Measurements from ENCODE around the gene MAPKAPK2. TPM values are rescaled to one million over a fixed set of nuclear protein-coding genes. Genes with fewer than 3 reads are reported as not detected.
A peak's percentile ranks its signal among the peaks of the same experiment; 100 is the strongest.

MAPKAPK2 gene
- total RNA-seq, 6 experiments from 2014 or later: 80.0 to 89.1 (median 86.0) TPM

DNA sequence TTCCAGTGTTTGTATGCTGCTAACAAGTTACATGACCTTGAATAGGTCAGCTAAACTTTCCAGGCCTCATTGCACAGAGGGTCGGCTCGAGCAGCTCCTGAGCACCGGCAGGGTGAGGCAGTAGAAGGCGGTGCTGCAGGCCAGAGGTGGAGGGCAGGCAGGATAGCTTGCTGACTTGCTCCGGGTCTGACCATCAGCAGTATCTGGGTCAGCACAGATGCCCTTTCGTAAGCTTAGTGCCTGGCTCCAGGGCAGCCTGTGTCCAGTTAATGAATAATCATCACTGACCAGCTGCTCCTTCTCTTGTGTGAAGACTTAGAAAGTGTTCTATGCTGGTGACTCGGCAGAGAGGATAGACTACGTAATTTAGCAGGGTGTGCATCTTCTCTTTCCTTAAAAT is 6.9 kb downstream of the MAPKAPK2 start:
- H3K4me1 Mint-ChIP-seq (ENCODE audit: low read depth): peaks cover 96% of the 10 kb centered on the region
- DNase-seq: peak; percentile 10
- peak overlapping the region; percentile 91 for H3K27ac Mint-ChIP-seq
- peaks cover under 1% of the 10 kb centered on the region; the same call in 1 of the 2 replicates for H3K36me3 Mint-ChIP-seq (ENCODE audit: low read depth)
- H3K9me3 Mint-ChIP-seq: no peaks in the 10 kb centered on the region
- H3K27me3 Mint-ChIP-seq (ENCODE audit: insufficient read depth): peaks cover 2% of the 10 kb centered on the region; the same call in 1 of the 2 replicates
- TF ChIP-seq, protein P1, sequence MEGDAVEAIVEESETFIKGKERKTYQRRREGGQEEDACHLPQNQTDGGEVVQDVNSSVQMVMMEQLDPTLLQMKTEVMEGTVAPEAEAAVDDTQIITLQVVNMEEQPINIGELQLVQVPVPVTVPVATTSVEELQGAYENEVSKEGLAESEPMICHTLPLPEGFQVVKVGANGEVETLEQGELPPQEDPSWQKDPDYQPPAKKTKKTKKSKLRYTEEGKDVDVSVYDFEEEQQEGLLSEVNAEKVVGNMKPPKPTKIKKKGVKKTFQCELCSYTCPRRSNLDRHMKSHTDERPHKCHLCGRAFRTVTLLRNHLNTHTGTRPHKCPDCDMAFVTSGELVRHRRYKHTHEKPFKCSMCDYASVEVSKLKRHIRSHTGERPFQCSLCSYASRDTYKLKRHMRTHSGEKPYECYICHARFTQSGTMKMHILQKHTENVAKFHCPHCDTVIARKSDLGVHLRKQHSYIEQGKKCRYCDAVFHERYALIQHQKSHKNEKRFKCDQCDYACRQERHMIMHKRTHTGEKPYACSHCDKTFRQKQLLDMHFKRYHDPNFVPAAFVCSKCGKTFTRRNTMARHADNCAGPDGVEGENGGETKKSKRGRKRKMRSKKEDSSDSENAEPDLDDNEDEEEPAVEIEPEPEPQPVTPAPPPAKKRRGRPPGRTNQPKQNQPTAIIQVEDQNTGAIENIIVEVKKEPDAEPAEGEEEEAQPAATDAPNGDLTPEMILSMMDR (IDR thresholded peaks at IDR 0.05): no peak
- H3K4me3 Mint-ChIP-seq: peak overlapping the region; percentile 73

DNA sequence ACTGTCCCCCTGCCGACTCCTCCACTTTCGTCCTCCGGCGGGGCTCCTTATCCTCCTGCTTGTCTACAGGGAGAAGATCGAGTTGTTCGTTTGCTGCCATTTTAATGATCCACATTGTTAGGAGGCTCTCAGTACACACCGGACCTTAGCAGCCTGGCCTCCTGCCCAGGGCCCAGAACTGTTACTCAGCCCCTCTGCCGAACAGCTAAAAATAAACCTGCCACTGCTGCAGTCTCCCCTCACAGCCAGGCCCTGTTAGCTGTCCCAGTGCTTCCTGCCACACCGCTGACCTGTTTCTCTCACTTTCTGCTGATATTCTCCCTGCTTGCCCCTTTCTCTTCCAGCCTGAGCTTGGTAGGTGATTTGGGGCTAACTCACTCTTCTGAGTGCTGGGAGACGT is 8.3 kb downstream of the MAPKAPK2 start:
- H3K9me3 Mint-ChIP-seq: no peaks in the 10 kb centered on the region
- H3K27ac Mint-ChIP-seq: peak overlapping the region; percentile 91
- H3K27me3 Mint-ChIP-seq (ENCODE audit: insufficient read depth): peaks cover 2% of the 10 kb centered on the region; the same call in 1 of the 2 replicates
- H3K36me3 Mint-ChIP-seq (ENCODE audit: low read depth): peaks cover 11% of the 10 kb centered on the region; the same call in 1 of the 2 replicates
- peak overlapping the region; percentile 73 for H3K4me3 Mint-ChIP-seq
- TF ChIP-seq, protein P1 (IDR thresholded peaks at IDR 0.05): no peak
- DNase-seq: peak; percentile 84
- H3K4me1 Mint-ChIP-seq (ENCODE audit: low read depth): peaks cover 91% of the 10 kb centered on the region

DNA sequence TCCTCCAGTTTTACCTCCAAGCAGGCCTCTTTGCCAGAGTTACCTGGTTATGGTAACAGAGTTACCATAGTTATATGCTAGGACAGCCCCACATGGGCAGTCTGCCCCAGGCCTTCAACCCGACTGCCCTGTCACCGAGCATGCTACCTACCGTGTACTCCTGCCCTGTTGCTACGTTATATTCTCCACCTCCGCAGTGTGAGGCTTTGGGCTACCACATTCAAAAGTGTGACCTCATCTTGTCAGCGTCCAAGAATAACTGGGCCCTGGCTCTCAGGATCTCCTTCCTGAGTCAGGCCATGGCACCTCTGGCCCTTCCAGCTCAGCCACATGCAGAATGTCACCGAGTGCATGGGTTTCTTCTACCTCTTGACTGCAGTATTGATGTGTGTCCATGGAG is 8.9 kb downstream of the MAPKAPK2 start:
- peak overlapping the region; percentile 91 for H3K27ac Mint-ChIP-seq
- TF ChIP-seq, protein P1 (IDR thresholded peaks at IDR 0.05): no peak

DNA sequence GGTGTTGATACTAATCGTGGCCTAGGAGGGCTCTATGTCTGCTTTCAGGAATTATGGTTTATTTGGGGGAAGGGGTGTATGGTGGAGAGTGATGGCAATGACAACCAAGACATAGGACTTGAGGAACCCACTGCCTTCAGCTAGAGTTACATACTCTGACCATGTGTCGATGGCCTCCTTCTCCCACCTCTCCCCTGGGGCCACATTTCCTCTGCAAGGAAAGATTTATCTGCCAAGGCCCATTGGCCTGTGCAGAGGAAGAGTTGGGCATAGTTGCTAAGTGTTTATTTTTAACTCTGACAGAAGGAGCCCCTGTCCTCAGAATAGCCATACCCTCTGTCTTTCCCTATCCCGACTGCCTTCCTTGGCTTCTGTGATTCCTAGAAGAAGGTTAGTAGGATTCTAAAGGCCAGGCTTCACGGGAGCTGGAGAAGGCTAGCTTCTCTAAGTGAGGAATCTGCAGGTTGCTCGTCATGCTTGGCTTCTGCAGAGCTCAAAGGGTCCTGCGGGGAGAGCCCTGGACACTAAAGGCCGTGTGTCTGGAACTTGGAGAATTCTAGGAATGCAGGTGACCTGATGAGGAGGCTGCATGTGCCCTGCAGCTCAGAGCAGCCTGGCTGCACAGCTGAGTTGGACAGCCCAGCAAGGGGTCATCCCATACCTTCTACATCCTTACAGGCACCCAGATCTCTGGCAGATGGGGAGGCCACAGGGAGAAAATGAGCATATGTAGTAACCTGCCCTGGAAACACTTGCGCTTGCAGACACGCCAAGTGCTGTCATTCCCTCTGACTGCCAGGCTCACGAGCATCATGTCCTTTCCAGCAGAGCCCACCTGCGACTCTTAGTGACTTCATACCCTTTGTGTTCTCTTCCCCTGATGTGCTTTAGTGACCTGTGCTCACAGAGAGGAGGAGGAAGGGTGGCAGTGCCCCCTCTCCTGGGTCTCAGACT is 9.7 kb downstream of the MAPKAPK2 start:
- peak overlapping the region; percentile 91 for H3K27ac Mint-ChIP-seq
- DNase-seq: no peak
- H3K9me3 Mint-ChIP-seq: no peaks in the 10 kb centered on the region
- H3K36me3 Mint-ChIP-seq (ENCODE audit: low read depth): peaks cover 11% of the 10 kb centered on the region; the same call in 1 of the 2 replicates
- peaks cover 85% of the 10 kb centered on the region for H3K4me1 Mint-ChIP-seq (ENCODE audit: low read depth)
- peaks cover 2% of the 10 kb centered on the region; the same call in 1 of the 2 replicates for H3K27me3 Mint-ChIP-seq (ENCODE audit: insufficient read depth)
- H3K4me3 Mint-ChIP-seq: peak overlapping the region; percentile 73
- TF ChIP-seq, protein P1 (IDR thresholded peaks at IDR 0.05): no peak

More for the DNA sequence above, 8.9 kb downstream of the MAPKAPK2 start:
- Mint-ChIP-seq H3K36me3 (ENCODE audit: low read depth) (peaks cover 11% of the 10 kb centered on the region; the same call in 1 of the 2 replicates), H3K9me3 (no peaks in the 10 kb centered on the region), H3K4me3 (peak overlapping the region; percentile 73), H3K27me3 (ENCODE audit: insufficient read depth) (peaks cover 2% of the 10 kb centered on the region; the same call in 1 of the 2 replicates), H3K4me1 (ENCODE audit: low read depth) (peaks cover 85% of the 10 kb centered on the region)
- DNase-seq: peak; percentile 54

DNA sequence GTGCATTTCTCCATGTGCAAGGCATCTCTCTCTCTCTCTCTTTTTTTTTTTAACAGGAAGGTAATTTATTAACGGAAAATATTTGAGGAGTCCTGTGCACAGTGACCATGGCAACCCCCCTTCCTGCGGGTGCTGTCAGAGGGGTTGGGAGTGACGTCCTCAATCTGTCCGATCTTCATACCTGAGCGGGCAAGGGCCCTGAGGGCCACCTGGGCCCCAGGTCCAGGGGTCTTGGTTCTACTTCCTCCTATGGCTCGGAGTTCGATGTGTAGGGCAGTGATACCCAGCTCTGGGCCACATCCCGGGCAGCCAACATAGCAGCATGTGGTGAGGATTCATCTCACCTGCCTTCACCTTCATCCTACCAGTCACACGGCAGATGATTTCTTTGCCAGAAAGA is 11.0 kb downstream of the MAPKAPK2 start:
- no peak for DNase-seq
- Mint-ChIP-seq H3K4me1 (ENCODE audit: low read depth) (peaks cover 85% of the 10 kb centered on the region), H3K27ac (no peak overlapping the region), H3K27me3 (ENCODE audit: insufficient read depth) (0 out of 2 replicates have a peak, but pooled peaks cover 2% of the 10 kb centered on the region), H3K4me3 (no peak overlapping the region), H3K36me3 (ENCODE audit: low read depth) (peaks cover 11% of the 10 kb centered on the region; the same call in 1 of the 2 replicates), H3K9me3 (no peaks in the 10 kb centered on the region)
- TF ChIP-seq, protein P1 (IDR thresholded peaks at IDR 0.05): no peak

All from HFFc6 (cell line).